ENCODE measurements around the gene MCTP2.

- TF ChIP-seq MAX (IDR thresholded peaks at IDR 0.05) (no peak), REST (IDR thresholded peaks at IDR 0.05; ENCODE audit: low read depth) (no peak), RAD21 (IDR thresholded peaks at IDR 0.05; ENCODE audit: low read depth) (no peak), EGR1 (IDR thresholded peaks at IDR 0.05) (no peak), NFIC (IDR thresholded peaks at IDR 0.05) (no peak), CREB1 (IDR thresholded peaks at IDR 0.05; ENCODE audit: low read depth) (no peak), EP300 (IDR thresholded peaks at IDR 0.05; ENCODE audit: borderline replicate concordance) (no peak), YY1 (IDR thresholded peaks at IDR 0.05; ENCODE audit: low read depth) (no peak)
- TF ChIP-seq, protein P1, sequence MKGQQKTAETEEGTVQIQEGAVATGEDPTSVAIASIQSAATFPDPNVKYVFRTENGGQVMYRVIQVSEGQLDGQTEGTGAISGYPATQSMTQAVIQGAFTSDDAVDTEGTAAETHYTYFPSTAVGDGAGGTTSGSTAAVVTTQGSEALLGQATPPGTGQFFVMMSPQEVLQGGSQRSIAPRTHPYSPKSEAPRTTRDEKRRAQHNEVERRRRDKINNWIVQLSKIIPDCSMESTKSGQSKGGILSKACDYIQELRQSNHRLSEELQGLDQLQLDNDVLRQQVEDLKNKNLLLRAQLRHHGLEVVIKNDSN (IDR thresholded peaks at IDR 0.05) = no peak
These were observed 172.0 kb downstream of the MCTP2 start for GRCh38 chr15:94403331-94403730.
